HepG2 (cell line): ENCODE results near the gene C6orf136. TPM values are rescaled to one million over a fixed set of nuclear protein-coding genes. Genes with fewer than 3 reads are reported as not detected.

Source experiments
- THAP11 ChIP-seq: IDR thresholded peaks from 2 replicates; pipeline ENCODE4 v1.6.1; 2016; ENCODE audit warnings: missing biosample characterization, missing genetic modification reagents
- ZNF331 ChIP-seq: sonication (generic); formaldehyde crosslinking; IDR thresholded peaks from 2 replicates; pipeline ENCODE4 v1.4.0; 2020; ENCODE audit warnings: missing genetic modification reagents
- polyA plus RNA-seq, 8 experiments: library from polyadenylated mRNA; depleted of rRNA in 3 of 8; stranded (reverse) in 7 of 8; unstranded in 1 of 8; fragments of >200 nt; fragmentation: Illumina TruSeq in 4 of 8; extraction: Trizol in 4 of 8; gene quantifications; 2 replicates each; pipeline versions ENCODE4 v1.2.1 to v1.2.3, GENCODE V29; 2011 to 2016; ENCODE audit warnings: low read depth in 4 of 8, missing spikeins in 1 of 8, mixed read lengths in 1 of 8; ENCODE audit not compliant: insufficient read depth in 1 of 8
- total RNA-seq, 5 experiments: library from RNA; depleted of rRNA; stranded (reverse); fragments of >200 nt; fragmentation: Illumina TruSeq; extraction: Trizol; gene quantifications; 2 replicates each; pipeline ENCODE4 v1.2.3, GENCODE V29; 2016; ENCODE audit warnings: low read depth in 1 of 5
- TF ChIP-seq, protein P1 (sequence below): sonication (generic); formaldehyde crosslinking; IDR thresholded peaks from 2 replicates; pipeline ENCODE4 v1.8.0; 2022; ENCODE audit warnings: missing genetic modification reagents, mild to moderate bottlenecking, borderline replicate concordance
- TF ChIP-seq, protein P2 (sequence below): IDR thresholded peaks from 2 replicates; pipeline ENCODE4 v1.6.1; 2018; ENCODE audit warnings: missing genetic modification reagents, mild to moderate bottlenecking, missing compliant biosample characterization
- TF ChIP-seq, protein P3 (sequence below): sonication (generic); formaldehyde crosslinking; IDR thresholded peaks from 2 replicates; pipeline ENCODE4 v1.5.0; 2020; ENCODE audit warnings: mild to moderate bottlenecking, missing genetic modification reagents, moderate library complexity
- TF ChIP-seq, protein P4 (sequence below): sonication (generic); formaldehyde crosslinking; IDR thresholded peaks from 2 replicates; pipeline ENCODE4 v1.5.0; 2020; ENCODE audit warnings: mild to moderate bottlenecking, missing genetic modification reagents, borderline replicate concordance

The C6orf136 gene
- total and polyA plus RNA-seq, 2 of the 13 experiments (the other 11 are each of a cell fraction or from before 2014, with no cell fraction given), result 12.0 to 26.2 TPM

DNA sequence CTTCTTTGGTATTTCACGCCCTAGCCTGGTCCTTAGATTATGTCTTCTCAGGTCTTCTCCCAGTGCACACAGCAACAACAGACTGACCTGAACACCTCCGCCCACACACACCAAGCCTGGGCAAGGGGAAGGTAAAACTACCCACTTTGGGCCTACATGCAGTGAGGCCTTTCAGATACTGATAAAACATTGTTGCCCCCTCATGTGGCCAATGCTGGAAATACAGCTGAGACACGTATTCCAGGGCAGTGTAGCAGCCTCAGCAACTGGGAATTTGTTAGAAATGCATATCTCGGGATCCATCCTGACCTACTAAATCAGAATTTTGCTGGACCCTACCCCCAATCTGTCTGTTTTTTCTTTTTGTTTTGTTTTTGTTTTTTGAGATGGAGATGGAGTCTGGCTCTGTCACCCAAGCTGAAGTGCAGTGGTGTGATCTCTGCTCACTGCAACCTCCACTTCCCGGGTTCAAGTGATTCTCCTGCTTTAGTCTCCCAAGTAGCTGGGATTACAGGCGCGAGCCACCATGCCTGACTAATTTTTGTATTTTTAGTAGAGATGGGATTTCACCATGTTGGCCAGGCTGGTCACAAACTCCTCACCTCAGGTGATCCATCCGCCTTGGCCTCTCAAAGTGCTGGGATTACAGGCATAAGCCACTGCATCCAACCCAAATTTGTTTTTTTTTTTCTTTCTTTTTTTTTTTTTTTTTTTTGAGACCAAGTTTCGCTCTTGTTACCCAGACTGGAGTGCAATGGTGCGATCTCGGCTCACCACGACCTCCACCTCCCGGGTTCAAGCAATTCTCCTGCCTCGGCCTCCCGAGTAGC lies 49.4 kb upstream of the C6orf136 start (continued):
- TF ChIP-seq, protein P1, sequence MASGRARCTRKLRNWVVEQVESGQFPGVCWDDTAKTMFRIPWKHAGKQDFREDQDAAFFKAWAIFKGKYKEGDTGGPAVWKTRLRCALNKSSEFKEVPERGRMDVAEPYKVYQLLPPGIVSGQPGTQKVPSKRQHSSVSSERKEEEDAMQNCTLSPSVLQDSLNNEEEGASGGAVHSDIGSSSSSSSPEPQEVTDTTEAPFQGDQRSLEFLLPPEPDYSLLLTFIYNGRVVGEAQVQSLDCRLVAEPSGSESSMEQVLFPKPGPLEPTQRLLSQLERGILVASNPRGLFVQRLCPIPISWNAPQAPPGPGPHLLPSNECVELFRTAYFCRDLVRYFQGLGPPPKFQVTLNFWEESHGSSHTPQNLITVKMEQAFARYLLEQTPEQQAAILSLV (CRISPR knock-in tag), result peak; percentile 46; the same call in 1 of the 2 replicates
- TF ChIP-seq, protein P2, sequence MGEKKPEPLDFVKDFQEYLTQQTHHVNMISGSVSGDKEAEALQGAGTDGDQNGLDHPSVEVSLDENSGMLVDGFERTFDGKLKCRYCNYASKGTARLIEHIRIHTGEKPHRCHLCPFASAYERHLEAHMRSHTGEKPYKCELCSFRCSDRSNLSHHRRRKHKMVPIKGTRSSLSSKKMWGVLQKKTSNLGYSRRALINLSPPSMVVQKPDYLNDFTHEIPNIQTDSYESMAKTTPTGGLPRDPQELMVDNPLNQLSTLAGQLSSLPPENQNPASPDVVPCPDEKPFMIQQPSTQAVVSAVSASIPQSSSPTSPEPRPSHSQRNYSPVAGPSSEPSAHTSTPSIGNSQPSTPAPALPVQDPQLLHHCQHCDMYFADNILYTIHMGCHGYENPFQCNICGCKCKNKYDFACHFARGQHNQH (CRISPR knock-in tag), result peak; percentile 61; the same call in 1 of the 2 replicates
- TF ChIP-seq, protein P3, sequence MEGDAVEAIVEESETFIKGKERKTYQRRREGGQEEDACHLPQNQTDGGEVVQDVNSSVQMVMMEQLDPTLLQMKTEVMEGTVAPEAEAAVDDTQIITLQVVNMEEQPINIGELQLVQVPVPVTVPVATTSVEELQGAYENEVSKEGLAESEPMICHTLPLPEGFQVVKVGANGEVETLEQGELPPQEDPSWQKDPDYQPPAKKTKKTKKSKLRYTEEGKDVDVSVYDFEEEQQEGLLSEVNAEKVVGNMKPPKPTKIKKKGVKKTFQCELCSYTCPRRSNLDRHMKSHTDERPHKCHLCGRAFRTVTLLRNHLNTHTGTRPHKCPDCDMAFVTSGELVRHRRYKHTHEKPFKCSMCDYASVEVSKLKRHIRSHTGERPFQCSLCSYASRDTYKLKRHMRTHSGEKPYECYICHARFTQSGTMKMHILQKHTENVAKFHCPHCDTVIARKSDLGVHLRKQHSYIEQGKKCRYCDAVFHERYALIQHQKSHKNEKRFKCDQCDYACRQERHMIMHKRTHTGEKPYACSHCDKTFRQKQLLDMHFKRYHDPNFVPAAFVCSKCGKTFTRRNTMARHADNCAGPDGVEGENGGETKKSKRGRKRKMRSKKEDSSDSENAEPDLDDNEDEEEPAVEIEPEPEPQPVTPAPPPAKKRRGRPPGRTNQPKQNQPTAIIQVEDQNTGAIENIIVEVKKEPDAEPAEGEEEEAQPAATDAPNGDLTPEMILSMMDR (CRISPR knock-in tag), result peak; percentile 92
- TF ChIP-seq ZNF331 (CRISPR knock-in tag) (peak; percentile 78; the same call in 1 of the 2 replicates), THAP11 (CRISPR knock-in tag) (peak; percentile 31; the same call in 1 of the 2 replicates)
- TF ChIP-seq, protein P4, sequence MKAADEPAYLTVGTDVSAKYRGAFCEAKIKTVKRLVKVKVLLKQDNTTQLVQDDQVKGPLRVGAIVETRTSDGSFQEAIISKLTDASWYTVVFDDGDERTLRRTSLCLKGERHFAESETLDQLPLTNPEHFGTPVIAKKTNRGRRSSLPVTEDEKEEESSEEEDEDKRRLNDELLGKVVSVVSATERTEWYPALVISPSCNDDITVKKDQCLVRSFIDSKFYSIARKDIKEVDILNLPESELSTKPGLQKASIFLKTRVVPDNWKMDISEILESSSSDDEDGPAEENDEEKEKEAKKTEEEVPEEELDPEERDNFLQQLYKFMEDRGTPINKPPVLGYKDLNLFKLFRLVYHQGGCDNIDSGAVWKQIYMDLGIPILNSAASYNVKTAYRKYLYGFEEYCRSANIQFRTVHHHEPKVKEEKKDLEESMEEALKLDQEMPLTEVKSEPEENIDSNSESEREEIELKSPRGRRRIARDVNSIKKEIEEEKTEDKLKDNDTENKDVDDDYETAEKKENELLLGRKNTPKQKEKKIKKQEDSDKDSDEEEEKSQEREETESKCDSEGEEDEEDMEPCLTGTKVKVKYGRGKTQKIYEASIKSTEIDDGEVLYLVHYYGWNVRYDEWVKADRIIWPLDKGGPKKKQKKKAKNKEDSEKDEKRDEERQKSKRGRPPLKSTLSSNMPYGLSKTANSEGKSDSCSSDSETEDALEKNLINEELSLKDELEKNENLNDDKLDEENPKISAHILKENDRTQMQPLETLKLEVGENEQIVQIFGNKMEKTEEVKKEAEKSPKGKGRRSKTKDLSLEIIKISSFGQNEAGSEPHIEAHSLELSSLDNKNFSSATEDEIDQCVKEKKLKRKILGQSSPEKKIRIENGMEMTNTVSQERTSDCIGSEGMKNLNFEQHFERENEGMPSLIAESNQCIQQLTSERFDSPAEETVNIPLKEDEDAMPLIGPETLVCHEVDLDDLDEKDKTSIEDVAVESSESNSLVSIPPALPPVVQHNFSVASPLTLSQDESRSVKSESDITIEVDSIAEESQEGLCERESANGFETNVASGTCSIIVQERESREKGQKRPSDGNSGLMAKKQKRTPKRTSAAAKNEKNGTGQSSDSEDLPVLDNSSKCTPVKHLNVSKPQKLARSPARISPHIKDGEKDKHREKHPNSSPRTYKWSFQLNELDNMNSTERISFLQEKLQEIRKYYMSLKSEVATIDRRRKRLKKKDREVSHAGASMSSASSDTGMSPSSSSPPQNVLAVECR, result peak; percentile 13; the same call in 1 of the 2 replicates
- TF ChIP-seq, all 625 proteins: peak for 42; not testable (repeated sequence) for 583
